Mucosa of descending colon (tissue), 3 donors: ENCODE data around the gene MLLT10. TPM values are rescaled to one million over a fixed set of nuclear protein-coding genes. Genes with fewer than 3 reads are reported as not detected.

ENCODE experiments used
- ATAC-seq: fragments of 200-7000 bp; cut with Tn5 transposase; one replicate; pipeline ENCODE4 v1.9.1; 2020; ENCODE audit warnings: mild to moderate bottlenecking, moderate library complexity
- DNase-seq, 3 donors: peaks; one replicate each; pipeline ENCODE4 v3.0.0-alpha.2; 2020
- H3K36me3 ChIP-seq: fragments of 200-600 bp; one replicate; pipeline ENCODE4 v1.8.0; 2021; ENCODE audit warnings: low read depth, mild to moderate bottlenecking
- H3K4me1 ChIP-seq: fragments of 200-600 bp; one replicate; pipeline ENCODE4 v1.8.0; 2021; ENCODE audit warnings: low read depth, mild to moderate bottlenecking
- H3K4me3 ChIP-seq: fragments of 200-600 bp; one replicate; pipeline ENCODE4 v1.8.0; 2021; ENCODE audit warnings: mild to moderate bottlenecking
- H3K9me3 ChIP-seq: fragments of 200-600 bp; one replicate; pipeline ENCODE4 v1.8.0; 2021; ENCODE audit warnings: mild to moderate bottlenecking
- intact Hi-C, 2 donors: fragments of 100-400 bp; cut with DNase I in 1 of 2; cut with micrococcal nuclease in 1 of 2; formaldehyde crosslinking; loops; one replicate each; pipeline versions ENCODE4 v1.11.0 to v1.11.1; 2022; cut with DNase I, micrococcal nuclease
- total RNA-seq, 3 donors: library from RNA; stranded (reverse); fragmentation: NEBNext Ultra II Directional in 2 of 3; extraction: Animal tissue kit (Norgen Biotek cat#: 25700) in 2 of 3; gene quantifications; one replicate each; pipeline versions ENCODE4 v1.2.1 to v1.2.4, GENCODE V29; 2021 to 2023
- TF ChIP-seq, protein P1 (sequence below): fragments of 200-600 bp; IDR thresholded peaks from one replicate; pipeline ENCODE4 v1.8.0; 2022; ENCODE audit warnings: antibody characterized with exemption, mild to moderate bottlenecking
- donor health status: DM: no; HTN: no; CAD: no; lungs with moderate emphysema.
- donor health status: DM: no; HTN: no; CAD: no.
- donor health status: DM: no; HTN: yes; CAD: no.

The MLLT10 gene
- total RNA-seq, 3 donors from 2014 or later, result 29.6 to 43.1 (median 35.8) TPM

DNA sequence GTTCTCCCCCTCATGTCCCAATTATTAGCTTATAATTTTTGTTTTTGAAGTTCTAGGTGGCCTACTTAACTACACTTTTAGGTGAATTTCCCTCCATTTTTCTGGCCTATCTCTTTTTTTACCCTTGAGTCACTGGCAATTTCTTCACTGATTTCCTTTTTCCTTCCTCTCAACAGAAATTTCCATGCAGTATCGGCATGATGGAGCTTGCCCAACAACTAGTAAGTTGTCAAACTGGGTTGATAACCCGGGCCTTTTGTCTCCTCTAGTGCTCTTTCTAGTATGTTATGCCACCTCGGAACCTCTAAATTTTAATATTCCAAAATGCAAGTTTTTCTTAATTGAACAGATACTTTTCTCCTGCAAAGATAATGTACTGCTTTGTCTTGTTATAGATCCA, 147.1 kb downstream of the MLLT10 start:
- Histone ChIP-seq H3K9me3 (no peaks in the 10 kb centered on the region), H3K36me3 (no peaks in the 10 kb centered on the region), H3K4me1 (no peaks in the 10 kb centered on the region), H3K4me3 (no peak overlapping the region)
- TF ChIP-seq, protein P1, sequence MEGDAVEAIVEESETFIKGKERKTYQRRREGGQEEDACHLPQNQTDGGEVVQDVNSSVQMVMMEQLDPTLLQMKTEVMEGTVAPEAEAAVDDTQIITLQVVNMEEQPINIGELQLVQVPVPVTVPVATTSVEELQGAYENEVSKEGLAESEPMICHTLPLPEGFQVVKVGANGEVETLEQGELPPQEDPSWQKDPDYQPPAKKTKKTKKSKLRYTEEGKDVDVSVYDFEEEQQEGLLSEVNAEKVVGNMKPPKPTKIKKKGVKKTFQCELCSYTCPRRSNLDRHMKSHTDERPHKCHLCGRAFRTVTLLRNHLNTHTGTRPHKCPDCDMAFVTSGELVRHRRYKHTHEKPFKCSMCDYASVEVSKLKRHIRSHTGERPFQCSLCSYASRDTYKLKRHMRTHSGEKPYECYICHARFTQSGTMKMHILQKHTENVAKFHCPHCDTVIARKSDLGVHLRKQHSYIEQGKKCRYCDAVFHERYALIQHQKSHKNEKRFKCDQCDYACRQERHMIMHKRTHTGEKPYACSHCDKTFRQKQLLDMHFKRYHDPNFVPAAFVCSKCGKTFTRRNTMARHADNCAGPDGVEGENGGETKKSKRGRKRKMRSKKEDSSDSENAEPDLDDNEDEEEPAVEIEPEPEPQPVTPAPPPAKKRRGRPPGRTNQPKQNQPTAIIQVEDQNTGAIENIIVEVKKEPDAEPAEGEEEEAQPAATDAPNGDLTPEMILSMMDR, result no peak
- ATAC-seq (no peak), DNase-seq (no peak)
- intact Hi-C loops, result no loop called here

DNA sequence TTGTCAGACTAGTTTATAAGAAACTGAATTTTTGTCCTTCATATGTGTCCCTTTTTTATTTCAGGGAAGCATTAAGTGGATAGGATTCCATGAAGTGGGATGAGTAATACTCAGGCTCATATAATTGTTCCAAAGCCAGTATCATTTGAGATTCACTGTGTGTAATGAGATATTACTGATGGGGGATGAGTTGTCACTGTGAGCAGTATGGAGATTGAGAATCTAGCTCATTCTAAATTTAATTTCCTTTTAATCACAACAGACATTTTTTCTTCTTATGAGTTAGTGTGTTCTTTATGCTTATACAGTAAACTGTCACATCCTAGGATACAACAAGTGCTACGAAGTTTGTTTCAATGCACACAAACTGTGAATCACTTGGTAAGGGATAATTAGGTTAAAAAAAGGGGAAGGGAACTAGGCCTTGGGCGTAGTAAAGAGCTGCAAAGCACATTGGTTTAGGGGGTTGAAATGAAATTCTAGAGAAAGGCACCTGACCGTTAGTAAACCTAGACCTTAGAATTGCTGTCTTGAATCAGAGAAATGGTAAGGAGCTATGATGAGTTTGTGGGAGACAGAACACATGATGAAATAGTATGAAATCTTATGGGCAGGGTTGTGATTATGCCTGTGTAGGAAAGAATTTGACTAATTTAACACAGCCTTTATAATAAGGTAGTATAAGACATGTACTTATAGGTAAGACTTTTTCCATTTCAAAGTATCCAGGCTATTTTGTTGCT, 153.4 kb downstream of the MLLT10 start:
- H3K9me3 ChIP-seq, result no peaks in the 10 kb centered on the region
- intact Hi-C loops, result no loop called here
- H3K4me1 ChIP-seq, result no peaks in the 10 kb centered on the region
- DNase-seq (no peak), ATAC-seq (no peak)
- H3K4me3 ChIP-seq, result no peak overlapping the region
- no peaks in the 10 kb centered on the region for H3K36me3 ChIP-seq
- TF ChIP-seq, protein P1, result no peak

DNA sequence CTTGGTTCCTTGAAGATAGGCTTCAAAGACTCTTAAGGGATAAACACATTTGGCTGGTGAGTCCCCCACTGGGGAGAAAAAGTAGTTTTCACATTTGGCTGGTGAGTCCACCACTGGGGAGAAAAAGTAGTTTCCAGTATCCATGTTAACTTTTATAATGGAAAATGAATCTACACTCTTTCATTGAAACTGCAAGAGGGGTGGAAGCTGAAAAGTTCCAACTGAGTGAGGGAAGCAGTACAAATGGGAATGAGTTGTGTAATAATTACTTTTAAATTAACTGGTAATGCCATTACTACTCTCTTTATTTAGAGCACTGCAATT, 153.9 kb downstream of the MLLT10 start:
- Histone ChIP-seq H3K36me3 (no peaks in the 10 kb centered on the region), H3K9me3 (no peaks in the 10 kb centered on the region), H3K4me1 (no peaks in the 10 kb centered on the region), H3K4me3 (no peak overlapping the region)
- intact Hi-C loops, result no loop called here
- ATAC-seq (no peak), DNase-seq (no peak)
- TF ChIP-seq, protein P1, result no peak

DNA sequence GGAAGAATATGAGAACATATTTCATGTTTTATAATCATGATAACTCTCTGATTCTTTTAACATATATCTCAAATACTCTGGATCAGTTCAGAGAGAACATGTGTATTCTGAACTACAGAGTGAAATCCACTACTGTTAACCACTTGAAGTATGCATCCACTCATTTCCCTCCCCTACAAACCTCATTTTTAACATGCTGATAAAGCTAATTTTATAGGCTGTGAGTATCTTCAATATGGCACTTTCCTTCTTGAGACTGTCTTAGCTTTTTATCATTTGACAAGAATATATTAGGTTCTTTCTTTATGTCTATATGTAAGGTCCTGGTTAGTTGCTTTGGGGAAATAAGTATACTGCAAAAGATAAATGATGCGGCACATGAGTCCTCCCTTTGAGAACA, 154.8 kb downstream of the MLLT10 start:
- H3K36me3 ChIP-seq, result no peaks in the 10 kb centered on the region
- DNase-seq, result no peak
- intact Hi-C loops, result no loop called here
- no peak for ATAC-seq
- TF ChIP-seq, protein P1, result no peak
- H3K9me3 ChIP-seq, result no peaks in the 10 kb centered on the region
- no peak overlapping the region for H3K4me3 ChIP-seq
- H3K4me1 ChIP-seq, result no peaks in the 10 kb centered on the region

DNA sequence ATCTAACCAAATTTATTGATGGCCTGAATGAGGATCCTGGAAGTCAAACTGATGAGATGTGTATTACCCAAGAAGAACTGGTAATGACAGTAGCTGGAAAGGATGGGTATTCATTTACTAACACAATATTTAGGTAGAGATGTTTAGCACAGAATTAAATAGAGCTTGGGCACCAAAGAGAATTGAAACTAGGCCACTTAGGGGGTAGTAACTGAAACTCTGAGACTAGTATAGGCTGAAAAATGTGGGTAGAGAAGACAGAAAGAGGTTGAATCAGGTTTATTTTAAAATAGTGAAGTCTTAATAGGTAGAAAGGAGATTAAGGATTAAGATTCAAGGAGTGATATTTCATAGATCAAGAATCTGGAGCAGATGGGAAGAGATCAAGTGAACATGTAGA, 155.8 kb downstream of the MLLT10 start:
- no peak overlapping the region for H3K4me3 ChIP-seq
- DNase-seq, result no peak
- H3K36me3 ChIP-seq, result no peaks in the 10 kb centered on the region
- TF ChIP-seq, protein P1, result no peak
- no peak for ATAC-seq
- intact Hi-C loops, result no loop called here
- H3K9me3 ChIP-seq, result no peaks in the 10 kb centered on the region
- no peaks in the 10 kb centered on the region for H3K4me1 ChIP-seq

DNA sequence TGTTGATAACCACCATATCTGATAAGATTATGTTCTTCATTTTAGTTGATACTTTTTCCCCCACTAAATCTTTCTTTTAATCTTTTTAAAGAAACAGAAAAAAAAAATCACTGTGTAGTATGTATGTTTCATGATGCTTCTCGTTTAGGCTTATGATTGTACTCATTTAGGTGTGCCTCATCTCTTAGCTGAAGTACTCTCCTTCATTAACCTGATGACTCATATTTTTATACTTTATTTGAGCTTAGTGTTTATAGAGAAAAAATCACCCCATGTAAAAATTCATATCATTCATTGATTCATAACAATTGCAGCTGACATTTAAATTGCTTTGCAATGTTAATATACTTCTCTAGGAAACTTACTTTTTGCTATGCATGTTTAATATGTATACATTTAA, 158.9 kb downstream of the MLLT10 start:
- H3K4me1 ChIP-seq, result no peaks in the 10 kb centered on the region
- DNase-seq (no peak), ATAC-seq (no peak)
- no peaks in the 10 kb centered on the region for H3K9me3 ChIP-seq
- no peak overlapping the region for H3K4me3 ChIP-seq
- no peaks in the 10 kb centered on the region for H3K36me3 ChIP-seq
- intact Hi-C loops, result no loop called here
- TF ChIP-seq, protein P1, result no peak
